ENCODE measurements around the gene TMEM267.
A peak's percentile ranks its signal among the peaks of the same experiment; 100 is the strongest.

DNA sequence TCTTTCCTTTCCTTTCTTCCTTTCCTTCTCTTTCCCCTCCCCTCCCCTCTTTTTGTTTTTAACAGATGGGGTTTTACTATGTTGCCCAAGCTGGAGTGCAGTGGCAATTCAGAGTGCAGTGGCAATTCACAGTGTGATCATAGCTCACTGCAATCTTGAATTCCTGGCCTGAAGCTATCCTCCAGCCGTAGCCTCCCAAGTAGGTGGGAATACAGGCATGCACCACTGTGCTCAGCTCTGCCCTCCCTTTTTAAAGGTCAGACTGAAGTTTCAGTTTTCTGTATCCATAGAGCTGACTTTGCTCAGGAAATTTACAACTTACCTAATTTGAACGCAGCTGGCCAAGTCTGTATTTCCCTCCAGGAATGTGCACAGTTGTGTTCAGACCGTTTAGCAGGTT is 72.2 kb downstream of the TMEM267 start:
- peak in 2 of 3 donors; percentile 10 to 32 for TF ChIP-seq POLR2AphosphoS5 (IDR thresholded peaks at IDR 0.05)
- TF ChIP-seq, protein P1, sequence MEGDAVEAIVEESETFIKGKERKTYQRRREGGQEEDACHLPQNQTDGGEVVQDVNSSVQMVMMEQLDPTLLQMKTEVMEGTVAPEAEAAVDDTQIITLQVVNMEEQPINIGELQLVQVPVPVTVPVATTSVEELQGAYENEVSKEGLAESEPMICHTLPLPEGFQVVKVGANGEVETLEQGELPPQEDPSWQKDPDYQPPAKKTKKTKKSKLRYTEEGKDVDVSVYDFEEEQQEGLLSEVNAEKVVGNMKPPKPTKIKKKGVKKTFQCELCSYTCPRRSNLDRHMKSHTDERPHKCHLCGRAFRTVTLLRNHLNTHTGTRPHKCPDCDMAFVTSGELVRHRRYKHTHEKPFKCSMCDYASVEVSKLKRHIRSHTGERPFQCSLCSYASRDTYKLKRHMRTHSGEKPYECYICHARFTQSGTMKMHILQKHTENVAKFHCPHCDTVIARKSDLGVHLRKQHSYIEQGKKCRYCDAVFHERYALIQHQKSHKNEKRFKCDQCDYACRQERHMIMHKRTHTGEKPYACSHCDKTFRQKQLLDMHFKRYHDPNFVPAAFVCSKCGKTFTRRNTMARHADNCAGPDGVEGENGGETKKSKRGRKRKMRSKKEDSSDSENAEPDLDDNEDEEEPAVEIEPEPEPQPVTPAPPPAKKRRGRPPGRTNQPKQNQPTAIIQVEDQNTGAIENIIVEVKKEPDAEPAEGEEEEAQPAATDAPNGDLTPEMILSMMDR (IDR thresholded peaks at IDR 0.05), result no peak

Data from transverse colon (tissue), 4 donors.